Head of caudate nucleus (tissue), 42 donors: Measurements from ENCODE around the gene FAF1.

Experiments
- DNase-seq, 42 donors: peaks; one replicate each; pipeline versions ENCODE4 v3.0.0 to v3.0.0-alpha.2; 2020 to 2021; ENCODE audit warnings: mixed read lengths in 7 of 42
- intact Hi-C: fragments of 100-400 bp; cut with DNase I; formaldehyde crosslinking; loops from one replicate; pipeline ENCODE4 v1.15.0; 2022

FAF1 gene

GRCh38 chr1:50684185-50684584 is 275.9 kb downstream of the FAF1 start:
- intact Hi-C loops, result no loop called here
- DNase-seq, result peak in 15 of 42 donors; percentile 23 to 79 (median 40)

DNA sequence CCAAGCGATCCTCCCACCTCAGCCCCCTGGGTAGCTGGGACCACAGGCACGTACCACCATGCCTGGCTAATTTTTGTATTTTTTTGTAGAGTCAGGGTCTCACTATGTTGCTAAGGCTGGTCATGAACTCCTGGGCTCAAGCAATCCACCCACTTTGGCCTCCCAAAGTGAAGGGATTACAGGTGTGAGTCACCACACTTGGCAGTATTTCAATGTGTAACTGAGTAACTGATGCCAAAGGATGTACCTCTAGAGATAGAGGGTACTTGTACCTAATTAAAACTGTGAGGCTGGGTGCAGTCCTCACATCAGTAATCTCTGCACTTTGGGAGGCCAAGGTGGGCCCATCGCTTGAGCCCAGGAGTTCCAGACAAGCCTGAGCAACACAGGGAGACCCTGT is 278.1 kb downstream of the FAF1 start:
- DNase-seq, result no peak
- intact Hi-C loops, result no loop called here

- no peak for DNase-seq
- intact Hi-C loops, result no loop called here
Observed at GRCh38 chr1:50667710-50668356, 292.2 kb downstream of the FAF1 start.

DNA sequence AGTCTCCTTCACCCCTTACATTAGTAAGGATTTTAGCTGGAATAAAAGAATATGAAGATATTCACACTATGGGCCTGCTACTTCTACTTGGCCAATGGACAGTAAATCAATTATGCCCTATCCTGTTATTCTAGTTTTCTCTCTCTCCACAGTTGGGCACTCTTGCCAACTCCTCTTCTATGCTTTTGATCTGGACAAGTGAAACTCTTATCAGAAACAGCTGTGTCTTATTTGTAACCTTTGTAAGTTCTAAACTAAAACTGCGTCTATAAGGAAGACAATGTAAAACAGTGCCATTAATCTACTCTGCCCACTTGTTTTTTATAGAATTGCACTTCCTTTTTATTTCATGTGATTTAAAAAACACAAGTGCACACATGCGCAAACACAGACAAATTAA is 292.8 kb downstream of the FAF1 start:
- intact Hi-C loops, result no loop called here
- DNase-seq, result no peak

DNA sequence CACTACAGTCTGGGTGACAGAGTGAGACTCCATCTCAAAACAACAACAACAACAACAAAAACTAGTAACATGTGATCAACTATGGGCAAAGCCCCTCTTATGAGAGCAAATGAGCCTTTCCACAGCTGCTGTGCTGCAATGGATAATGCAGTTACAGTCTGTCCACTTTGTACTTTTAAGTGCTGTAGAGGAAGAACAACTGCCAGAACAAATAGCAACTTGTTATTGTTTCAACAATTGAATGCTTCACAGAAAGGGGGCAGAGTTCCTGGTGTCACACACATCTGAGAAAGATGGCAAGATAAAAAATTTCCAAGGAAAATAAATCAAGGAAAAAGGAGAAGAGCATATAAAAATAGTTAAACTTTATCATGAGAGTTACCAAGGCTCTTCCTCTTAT is 293.2 kb downstream of the FAF1 start:
- DNase-seq, result peak in 5 of 42 donors; percentile 14 to 55 (median 23)
- intact Hi-C loops, result no loop called here

- intact Hi-C loops, result no loop called here
- DNase-seq, result no peak
Observed at GRCh38 chr1:50665413-50665812, 294.7 kb downstream of the FAF1 start.

DNA sequence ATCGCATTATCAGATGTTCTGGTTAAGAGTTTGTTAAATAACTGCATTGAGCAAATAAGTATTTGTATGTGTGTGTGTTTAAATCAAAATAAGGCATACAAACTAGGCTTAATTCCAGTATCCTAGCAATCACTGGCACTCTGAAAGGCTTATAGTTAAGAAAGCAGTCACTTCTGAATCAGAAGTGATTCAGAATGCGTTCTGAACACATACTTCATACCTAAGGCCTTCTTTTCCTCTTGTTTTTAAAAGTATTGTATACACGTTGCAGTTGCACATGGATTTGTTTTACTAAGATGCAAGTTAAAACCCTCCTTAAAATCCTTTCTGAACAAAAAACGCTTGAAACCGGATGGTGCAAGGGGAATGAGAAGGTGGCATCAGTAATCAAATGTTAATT is 298.4 kb downstream of the FAF1 start:
- intact Hi-C loops, result no loop called here
- no peak for DNase-seq

DNA sequence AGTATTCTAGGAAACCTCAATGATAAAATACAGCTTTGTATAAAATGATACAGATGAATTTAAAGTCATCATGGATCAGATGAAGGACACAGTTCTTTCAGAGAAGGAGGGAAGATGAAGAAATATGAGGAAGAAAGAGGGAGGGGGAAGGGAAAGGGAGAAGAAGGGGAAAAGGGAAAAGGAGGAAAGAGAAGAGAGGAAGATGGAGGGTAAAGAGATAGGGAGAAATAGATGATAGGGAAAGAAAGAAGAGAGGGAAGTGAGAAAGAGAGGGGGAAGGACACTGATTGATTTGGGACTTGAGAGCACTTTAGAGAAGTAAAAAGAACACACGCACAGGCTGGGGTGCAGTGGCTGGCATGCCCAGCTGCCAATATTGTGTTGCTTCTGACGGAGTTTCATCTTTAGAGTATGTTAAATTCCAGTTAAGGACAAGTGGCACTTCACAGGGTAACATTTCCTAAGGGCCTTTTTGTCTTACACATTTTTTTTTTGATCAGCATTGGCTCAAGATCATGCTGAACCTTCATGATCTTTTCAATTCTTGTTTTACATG is 300.9 kb downstream of the FAF1 start:
- intact Hi-C loops, result no loop called here
- no peak for DNase-seq

GRCh38 chr1:50658459-50659076 is 301.5 kb downstream of the FAF1 start:
- DNase-seq, result no peak
- intact Hi-C loops, result no loop called here

DNA sequence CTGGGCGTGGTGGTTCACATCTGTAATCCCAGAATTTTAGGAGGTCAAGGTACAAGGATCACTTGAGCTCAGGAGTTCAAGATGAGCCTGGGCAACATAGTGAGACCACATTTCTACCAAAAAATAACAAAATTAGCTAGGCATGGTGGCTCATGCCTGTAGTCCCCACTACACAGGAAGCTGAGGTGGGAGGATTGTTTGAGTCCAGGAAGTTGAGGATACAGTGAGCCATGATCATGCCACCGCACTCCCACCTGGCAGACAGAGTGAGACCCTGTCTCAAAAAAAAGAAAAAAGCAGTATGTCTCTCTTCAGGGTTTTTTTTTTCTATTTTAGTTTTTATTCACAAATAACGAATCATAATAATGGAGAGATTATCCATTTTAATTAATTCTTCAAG is 303.1 kb downstream of the FAF1 start:
- intact Hi-C loops, result no loop called here
- no peak for DNase-seq

DNA sequence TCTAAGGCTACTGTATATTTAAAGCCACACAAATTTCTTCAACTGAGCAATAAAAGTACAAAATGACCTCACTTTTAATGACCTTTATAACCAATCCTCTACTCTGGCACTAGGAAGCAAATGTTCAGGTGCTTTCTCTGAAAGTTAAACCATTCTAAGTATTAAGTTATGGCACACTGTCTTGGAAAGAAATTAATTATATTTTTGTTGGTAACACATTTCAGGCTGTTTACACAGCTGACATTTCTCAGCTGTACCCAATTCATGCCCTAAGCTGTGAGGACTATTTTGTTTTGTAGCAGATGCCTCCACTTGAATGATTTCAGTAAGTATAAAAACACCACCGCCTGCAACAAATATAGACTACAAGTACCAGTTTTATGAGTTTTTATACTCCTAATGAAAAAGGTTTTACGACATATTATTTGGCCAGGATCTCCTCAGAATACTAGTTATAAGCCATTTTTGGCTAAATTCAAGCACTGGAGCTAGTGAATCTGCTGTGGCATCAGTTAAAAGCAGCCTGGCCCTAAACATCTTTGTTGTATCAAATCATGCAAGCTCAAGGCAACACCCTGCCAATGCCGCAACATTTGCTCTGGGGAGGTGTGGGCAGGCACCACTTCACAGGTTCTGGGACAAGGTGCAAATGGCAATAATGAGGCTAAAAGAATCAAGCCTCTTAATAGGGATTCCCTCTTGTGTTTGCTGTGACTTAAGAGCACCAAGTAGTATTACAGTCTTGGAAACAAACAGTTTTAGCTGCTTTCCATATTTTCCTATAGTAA is 308.4 kb downstream of the FAF1 start:
- intact Hi-C loops, result no loop called here
- DNase-seq, result no peak

GRCh38 chr1:50646526-50646925 is 313.5 kb downstream of the FAF1 start:
- intact Hi-C loops, result no loop called here
- no peak for DNase-seq

GRCh38 chr1:50645139-50645538 is 314.9 kb downstream of the FAF1 start:
- intact Hi-C loops, result no loop called here
- DNase-seq, result no peak

DNA sequence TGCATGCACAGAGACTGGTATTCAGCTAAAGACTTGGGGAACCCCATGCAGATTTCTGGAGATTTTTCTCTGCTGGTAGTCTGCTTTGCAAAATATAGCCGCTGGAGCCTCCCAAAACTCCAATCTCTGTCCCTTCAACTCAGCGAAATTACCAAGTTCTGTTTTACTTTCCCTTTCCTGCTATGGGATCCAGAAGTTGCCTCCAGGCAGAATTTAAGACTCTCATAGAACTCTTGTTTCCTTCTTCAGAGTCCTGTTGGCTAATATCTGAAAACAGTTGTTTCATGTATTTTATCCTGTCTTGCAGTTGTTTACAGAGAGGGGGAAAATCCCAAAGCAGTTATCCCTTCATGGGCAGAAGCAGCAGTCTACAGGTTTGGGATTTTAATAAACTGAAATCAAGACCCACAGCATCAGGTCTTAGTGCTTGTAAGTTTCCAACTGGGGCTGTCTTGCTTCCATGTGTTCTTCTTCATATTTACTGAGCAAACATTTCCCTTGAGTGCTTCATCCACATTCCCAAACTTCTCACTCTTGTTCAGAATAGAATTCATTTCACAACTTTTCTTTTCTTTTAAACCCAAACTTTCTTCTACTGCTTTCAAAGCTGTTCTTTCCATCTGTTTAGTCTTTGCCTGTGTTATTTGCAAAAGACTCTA is 315.5 kb downstream of the FAF1 start:
- intact Hi-C loops, result no loop called here
- DNase-seq, result no peak

DNA sequence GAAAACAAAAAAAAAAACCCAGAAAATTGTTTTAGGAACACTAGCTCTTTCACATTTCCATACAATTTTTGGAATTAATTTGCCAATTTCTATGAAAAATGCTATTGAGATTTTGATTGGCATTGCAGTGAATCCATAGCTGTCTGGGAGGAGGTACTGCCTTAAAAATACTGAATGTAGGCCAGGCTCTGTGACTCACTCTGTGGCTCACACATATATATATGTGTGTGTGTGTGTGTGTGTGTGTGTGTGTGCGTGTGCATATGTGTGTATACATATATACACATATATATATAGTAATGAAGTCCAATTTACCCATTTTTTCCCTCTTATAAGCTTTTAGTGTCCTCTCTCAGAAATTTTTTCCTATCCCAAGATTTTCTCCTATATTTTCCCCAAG is 322.6 kb downstream of the FAF1 start:
- peak in 1 of 42 donors; percentile 11 for DNase-seq
- intact Hi-C loops, result no loop called here

- no peak for DNase-seq
- intact Hi-C loops, result no loop called here
Observed at GRCh38 chr1:50634251-50634650, 325.8 kb downstream of the FAF1 start.

DNA sequence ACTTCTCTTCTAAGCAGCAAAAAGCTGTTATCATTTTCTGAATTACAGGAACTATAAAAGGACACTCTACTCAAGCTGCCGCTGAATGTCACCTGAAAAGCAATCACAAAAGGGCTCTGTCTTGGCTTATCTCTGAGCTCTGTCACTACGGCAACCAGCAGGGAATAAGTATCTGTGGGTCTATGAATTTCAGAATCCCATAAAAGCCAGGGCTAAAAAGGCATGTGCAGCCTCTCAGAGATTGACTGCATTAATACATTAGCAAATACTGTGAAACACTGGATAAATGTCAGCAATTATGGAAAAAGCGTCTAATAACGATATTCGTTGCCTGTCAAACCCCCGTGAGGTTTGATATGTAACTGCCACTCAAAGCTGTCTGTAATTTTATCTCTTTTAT is 326.6 kb downstream of the FAF1 start:
- peak in 9 of 42 donors; percentile 10 to 66 (median 35) for DNase-seq
- intact Hi-C loops, result no loop called here

- no peak for DNase-seq
- intact Hi-C loops, result no loop called here
Observed at GRCh38 chr1:50631161-50631560, 328.9 kb downstream of the FAF1 start.

GRCh38 chr1:50622259-50622658 is 337.8 kb downstream of the FAF1 start:
- intact Hi-C loops, result no loop called here
- DNase-seq, result no peak
